ENCODE measurements around the gene MICAL2.

MICAL2 gene

DNA sequence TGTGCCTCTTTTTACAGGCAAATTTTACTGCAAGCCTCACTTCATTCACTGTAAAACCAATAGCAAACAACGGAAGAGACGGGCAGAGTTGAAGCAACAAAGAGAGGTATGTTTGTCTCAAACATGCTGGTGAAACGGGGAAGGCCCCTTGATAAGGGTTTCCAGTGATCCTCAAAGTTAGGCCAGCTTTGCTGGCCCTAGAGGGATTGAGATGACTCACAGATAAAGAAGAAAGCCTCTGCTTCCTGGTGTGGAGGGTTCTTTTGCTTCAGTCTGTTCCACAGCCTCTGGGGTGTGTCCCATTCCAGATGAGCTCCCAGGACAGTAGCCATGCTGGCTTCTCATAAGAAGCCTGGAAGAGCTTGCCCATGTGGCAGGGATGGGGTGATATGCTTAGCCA lies 148.1 kb downstream of the MICAL2 start:
- no peak for DNase-seq

DNA sequence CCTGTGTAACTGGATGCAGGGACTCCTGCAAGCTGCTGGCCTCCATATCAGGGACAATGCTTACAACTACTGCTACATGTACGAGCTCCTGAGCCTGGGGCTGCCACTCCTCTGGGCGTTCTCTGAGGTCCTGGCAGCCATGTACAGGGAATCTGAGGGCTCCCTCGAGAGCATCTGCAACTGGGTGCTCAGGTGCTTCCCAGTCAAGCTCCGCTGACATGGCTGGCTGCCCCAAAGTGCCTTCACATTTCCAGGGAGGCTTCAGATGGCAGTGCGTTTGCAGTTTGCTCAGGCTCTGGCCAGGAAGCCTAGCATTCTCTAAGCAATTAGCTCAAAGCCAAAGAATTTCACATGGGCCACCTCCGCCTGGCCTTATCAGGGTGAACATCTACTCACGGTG lies 149.6 kb downstream of the MICAL2 start:
- DNase-seq: no peak

DNA sequence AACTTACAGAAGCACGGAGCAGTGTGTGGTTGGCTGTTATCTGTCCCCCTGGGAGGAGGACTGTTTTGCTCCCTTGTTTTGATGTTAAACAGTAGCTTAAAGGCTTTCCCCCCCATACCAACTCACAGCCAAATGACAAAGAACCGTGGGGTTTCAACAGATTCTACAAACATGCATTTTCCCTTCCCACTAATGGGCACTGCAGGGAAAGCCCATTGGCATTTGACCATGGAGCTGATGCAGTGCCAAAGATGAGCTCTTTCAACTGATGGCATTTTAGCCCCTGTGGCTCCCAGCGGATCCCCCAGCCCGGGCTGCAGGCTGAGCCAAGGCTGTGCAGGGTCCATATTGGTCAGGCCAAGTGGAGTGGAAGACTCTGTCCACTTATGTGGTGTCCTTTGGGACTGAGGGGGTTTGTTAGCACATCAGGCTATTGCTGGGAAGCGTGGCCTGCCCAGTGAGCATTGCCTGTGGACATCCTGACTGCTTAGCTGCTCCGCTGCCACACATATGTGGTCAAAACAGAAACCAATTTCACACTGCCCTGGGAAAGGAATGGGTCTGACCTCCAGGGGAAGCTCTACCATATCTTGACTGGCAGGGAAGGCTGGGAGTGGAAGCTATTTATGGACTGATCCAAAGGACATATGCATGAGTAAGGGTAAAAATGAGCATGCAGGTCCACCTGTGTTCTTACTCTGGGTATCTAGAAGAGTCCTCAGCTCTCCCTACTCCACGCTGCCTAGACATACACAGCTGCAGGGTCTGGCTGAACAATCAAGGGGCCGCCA lies 150.5 kb downstream of the MICAL2 start:
- no peak for DNase-seq

- no peak for DNase-seq
These were observed 151.2 kb downstream of the MICAL2 start for GRCh38 chr11:12261551-12261950.

DNA sequence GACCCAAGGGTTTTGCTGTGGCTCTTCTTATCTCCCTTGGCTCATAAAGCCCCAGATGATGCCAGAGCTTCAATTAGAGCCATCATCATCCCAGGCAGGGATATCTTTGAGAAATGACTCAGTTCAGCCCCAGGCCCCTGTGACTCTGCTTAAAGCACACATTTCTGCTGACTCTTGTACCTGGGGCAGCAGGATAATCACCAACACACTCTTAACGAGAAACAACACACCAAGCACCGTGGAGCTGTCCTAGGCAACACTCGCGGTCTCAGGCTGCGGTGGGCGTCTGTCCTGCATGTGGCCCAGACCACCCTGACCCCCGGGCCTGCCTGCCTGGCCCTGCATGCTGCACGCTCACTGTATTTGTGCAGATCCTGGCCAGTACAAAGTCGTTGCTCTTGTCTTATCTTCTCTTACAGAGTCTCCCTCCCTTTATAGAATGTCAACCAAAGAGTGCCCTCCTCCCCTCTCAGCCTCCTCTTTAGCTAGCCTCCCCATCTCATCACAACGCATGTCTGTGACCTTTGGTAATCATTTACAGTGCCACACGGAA lies 152.8 kb downstream of the MICAL2 start:
- DNase-seq: no peak

- no peak for DNase-seq
These were observed 154.0 kb downstream of the MICAL2 start for GRCh38 chr11:12264361-12264760.

GRCh38 chr11:12266132-12266531 lies 155.7 kb downstream of the MICAL2 start:
- no peak for DNase-seq

DNA sequence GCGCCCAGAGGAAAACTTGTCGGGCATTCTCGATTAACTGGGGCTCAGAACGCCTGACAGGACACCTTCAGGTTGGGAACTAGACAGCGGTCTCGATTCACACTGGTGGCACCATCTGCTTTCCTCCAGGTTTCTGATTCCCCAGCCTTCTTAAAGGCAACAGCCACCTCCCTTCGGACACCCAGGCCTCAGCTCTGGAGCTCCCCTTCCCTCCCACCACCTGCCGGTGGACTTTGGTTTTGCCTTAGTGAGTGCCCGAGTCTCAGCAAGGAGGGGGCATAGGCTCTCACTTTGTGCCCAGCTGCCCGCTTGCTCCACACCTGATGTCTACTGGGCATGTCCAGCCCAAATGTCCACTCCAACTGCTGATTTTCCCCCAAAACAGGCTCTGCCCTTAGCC lies 156.6 kb downstream of the MICAL2 start:
- DNase-seq: no peak

DNA sequence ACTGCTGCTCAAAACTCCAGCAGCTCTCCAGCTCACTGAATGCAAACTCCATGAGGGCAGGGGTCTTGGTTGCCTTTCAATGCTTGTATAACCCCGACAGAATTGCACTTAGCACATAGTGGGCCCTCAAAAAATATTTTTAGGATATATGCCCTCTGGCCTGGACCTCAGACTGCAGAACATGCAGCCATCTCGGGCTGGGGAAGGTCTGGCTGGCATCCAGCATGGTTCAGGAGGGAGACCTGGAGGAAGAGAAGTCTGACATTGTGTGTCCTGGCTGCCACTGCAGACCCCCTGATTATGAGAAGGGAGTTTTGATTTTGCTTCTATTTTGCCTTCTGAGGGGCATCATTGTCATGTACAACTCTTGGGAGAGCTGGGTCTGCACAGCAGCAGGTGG lies 157.5 kb downstream of the MICAL2 start:
- no peak for DNase-seq

- DNase-seq: peak; percentile 64
These were observed 158.7 kb downstream of the MICAL2 start for GRCh38 chr11:12269104-12269441.

DNA sequence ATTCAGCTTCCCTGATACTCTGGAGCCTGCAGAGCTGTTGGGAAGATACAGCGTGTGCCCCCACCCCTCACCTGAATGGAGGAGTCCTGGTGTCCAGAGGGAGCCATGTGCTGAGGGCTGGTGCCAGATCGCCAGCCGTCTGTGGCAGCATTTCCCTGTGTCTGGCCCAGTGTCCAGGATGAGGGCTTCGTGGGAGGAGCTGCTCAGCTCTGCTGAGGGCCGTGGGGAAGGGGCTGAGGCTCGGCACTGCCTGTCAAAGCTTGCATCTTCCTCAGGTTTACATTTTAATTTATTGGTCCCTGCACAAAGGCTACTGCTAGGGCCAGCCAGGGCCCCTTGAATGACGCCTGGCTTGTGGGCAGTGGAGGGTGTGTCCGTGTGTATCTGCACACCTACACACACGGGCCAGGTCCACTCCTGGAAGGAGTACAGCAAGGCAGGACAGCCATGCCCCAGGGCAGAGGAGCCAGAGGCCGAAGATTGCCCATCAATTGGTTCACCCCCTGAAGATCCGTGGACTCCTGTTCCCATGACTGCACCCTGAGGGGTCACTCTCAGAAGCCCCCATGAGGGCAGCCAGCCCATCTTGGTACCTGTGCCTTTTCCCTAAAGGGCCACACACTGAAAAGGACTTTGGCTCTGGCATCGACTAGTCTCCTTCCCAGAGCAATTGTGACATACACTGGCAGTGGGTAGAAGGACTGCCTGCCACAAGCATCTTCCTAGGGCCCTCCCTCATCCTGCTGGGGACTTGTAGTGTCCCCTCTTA lies 159.2 kb downstream of the MICAL2 start:
- DNase-seq: no peak

GRCh38 chr11:12270215-12270797 lies 159.9 kb downstream of the MICAL2 start:
- no peak for DNase-seq

GRCh38 chr11:12270817-12271216 lies 160.4 kb downstream of the MICAL2 start:
- DNase-seq: no peak

- no peak for DNase-seq
These were observed 160.9 kb downstream of the MICAL2 start for GRCh38 chr11:12271241-12271640.

GRCh38 chr11:12271826-12272366 lies 161.5 kb downstream of the MICAL2 start:
- DNase-seq: no peak

DNA sequence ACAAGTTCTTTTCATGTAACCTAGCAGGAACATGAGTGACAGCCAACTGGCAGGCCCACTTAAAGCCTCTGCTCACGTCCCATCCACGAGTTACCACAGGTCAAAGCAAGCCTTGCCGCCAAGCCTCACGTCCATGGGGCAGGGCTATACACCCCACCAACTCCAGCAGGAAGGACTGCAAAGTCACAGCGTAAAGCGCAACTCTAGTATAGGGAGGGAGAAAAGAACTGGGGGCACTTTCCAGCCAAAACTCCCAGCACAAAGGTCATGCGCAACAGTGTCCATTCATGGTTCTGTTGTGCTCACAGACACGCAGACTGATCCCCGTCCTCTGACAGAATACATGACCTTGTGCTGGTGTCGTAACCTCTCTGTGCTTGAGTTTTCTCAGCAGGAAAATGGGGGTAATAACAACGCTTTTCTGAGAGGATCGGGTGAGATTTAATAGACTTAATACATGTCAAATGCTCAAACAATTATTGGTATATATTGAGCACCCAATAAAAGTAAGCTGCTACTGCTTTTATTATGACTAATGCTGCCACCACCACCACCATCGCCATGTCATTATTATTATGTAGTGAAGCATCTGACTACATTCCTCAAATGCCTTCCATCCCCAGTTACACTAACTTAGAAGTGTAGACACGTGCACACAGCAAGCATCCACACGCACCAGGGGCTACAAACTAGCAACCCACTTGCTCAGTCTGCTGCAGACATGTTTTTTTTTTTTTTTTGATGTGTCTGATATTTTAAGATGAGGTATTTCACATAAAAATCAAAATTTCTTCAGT lies 162.6 kb downstream of the MICAL2 start:
- peak; percentile 68 for DNase-seq

GRCh38 chr11:12273618-12273995 lies 163.2 kb downstream of the MICAL2 start:
- no peak for DNase-seq

- DNase-seq: no peak
These were observed 163.7 kb downstream of the MICAL2 start for GRCh38 chr11:12274056-12274455.

DNA sequence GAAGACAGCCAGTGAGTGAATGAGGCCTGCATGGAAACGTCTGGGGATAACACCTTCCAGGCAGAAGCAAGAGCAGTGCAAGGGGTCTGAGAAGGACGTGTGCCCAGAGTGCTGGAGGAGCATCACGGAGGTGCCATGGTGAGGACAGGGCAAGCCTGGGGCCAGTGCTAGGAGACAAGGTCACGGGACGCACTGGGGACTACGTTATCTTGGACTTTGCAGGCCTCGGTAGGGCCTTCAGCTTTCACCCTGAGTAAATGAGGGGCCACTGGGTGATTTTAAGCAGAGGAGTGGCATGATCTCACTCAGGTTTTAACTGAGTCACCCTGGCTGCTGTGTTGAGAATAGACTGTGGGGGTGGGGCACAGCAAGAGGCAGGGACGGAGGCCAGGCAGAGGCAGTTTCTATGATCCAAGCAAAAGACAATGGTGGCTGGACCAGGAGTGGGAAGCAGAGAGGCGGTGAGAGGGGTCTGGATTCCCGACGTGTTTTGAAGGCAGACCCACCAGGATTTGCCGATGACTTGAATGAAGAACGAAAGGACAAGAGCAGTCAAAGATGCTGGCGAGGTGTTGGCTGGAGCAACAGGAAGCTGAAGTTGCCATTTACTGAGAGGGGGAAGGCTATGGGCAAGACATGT lies 164.3 kb downstream of the MICAL2 start:
- DNase-seq: no peak

GRCh38 chr11:12275818-12276217 lies 165.4 kb downstream of the MICAL2 start:
- no peak for DNase-seq

DNA sequence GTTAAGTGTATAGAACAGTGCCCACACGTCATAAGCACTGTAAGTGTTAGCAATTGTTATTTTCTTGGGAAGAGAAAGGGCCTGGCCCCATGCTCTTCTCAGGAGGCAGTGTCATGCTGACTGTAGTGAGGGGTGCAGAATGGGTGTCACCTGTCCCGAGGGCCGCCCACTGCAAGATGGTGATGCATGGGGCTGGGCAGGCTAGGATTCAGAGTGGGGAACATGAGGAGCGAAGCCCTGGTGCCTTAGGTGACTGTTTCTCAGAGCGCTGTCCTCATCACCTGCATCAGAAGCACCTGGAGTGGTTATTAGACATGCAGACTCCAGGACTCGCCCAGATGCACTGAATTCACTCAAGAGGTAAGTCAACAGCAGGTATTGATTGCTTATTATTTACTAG lies 166.0 kb downstream of the MICAL2 start:
- no peak for DNase-seq

GRCh38 chr11:12276831-12277475 lies 166.6 kb downstream of the MICAL2 start:
- no peak for DNase-seq

Data from kidney glomerular epithelial cell (primary cell).